ENCODE measurements around the gene ANKRD42.

ANKRD42 gene

DNA sequence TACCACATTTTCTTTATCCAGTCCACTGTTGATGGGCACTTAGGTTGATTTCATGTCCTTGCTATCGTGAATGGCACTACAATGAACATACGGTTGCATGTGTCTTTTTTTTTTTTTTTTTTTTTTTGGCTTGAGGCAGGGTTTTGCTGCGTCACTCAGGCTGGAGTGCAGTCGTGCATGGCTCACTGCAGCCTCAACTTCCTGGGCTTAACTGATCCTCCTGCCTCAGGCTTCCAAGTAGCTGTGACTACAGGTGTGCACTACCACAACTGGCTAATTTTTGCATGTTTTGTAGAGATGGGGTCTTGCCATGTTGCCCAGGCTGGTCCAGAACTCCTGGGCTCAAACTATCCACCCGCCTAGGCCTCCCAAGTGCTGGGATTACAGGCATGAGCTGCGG is 94.1 kb downstream of the ANKRD42 start:
- no peak for DNase-seq (ENCODE audit: low read depth)

DNA sequence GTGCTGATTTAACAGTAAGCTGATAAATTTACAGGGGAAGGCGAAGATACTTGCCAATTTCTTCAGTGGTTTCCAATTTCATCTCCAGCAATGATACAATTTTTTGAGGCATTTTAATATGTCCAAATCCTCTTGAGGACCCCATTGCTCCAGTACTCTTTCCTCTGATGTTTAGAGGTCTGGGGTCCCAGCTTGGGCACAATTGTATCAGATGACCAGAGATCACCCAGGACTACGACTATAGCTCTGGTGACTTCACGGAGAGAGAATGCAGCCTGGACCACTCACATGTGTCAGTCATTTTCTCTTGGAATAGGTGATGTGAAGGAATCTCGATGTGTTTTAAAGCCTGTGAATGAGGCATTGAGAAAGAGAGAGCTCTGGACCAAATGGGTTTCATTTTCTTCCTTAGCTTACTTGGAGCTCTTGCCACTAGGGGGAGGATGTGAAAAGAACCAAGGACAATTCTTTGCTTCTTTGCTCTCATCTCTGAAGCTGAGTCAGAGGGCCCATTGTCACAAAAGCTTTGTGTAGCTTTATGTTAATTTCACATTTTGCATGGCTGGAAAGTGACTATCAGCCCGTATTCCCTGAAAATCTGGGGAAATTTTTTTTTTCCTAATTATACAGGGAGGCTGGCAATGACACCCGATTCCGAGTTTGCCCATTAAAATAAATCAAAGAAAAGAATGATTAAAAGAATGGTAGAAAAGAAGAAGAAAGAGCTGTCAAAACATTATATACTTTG is 99.4 kb downstream of the ANKRD42 start:
- DNase-seq (ENCODE audit: low read depth) = peak; percentile 5

DNA sequence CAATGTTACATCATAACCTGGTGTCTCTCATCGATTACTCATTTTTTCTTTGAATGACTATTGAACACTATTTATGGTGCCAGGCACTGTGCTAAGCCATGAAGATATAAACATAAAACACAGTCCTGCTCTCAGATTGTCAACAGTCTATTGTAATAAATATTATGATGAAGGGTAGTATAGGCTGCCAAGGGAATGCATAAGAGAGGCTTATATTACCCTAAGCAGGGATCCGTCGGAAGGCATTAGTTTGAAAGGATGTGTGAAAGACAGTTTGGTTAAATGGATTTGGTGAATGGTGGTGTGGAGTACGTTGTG is 99.9 kb downstream of the ANKRD42 start:
- DNase-seq (ENCODE audit: low read depth) = no peak

DNA sequence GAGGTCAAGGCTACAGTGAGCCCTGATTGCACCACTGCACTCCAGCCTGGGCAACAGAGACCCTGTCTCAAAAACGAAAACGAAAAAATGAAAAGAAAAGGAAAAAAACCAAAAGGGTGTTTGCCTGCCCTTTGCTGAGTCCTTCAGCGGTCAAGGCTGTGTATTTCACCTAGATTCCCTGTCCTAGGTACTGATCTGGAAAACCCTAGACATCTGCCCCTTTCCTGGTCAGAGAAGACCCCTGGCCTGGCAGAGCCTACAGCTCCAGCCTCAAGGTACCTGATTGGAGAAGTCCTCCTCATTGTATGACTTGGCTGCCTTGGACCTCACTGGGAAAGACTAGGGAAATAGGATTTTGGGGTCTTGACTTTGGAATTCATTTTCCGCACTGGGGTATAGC is 100.7 kb downstream of the ANKRD42 start:
- DNase-seq (ENCODE audit: low read depth) = no peak

Measured in CMK (cell line).